Measurements from ENCODE around the gene CDC7.

Gene CDC7

DNA sequence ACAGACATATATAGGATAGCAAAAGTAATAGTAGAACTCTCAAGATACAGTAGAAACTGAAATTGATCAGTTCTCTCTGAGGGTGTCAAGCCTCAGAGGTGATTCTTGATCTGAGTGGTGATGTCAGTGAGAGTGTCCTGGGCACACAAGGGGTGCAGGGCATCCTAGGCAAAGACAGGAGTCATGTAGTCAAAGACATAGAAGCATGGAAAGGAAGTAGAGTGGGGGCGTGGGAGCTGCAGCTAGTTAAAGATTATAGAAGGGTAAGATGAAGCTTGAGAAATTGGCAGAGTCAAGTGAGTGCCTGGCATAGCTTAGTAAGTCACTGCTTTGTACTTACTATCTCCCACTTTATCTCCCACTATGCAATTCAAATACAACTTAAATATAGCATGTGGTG lies 22.8 kb downstream of the CDC7 start:
- TF ChIP-seq, protein P1, sequence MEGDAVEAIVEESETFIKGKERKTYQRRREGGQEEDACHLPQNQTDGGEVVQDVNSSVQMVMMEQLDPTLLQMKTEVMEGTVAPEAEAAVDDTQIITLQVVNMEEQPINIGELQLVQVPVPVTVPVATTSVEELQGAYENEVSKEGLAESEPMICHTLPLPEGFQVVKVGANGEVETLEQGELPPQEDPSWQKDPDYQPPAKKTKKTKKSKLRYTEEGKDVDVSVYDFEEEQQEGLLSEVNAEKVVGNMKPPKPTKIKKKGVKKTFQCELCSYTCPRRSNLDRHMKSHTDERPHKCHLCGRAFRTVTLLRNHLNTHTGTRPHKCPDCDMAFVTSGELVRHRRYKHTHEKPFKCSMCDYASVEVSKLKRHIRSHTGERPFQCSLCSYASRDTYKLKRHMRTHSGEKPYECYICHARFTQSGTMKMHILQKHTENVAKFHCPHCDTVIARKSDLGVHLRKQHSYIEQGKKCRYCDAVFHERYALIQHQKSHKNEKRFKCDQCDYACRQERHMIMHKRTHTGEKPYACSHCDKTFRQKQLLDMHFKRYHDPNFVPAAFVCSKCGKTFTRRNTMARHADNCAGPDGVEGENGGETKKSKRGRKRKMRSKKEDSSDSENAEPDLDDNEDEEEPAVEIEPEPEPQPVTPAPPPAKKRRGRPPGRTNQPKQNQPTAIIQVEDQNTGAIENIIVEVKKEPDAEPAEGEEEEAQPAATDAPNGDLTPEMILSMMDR (IDR thresholded peaks at IDR 0.05; ENCODE audit: low read depth, low read length) = no peak
- no peak for DNase-seq (ENCODE audit: extremely low read depth, low read depth)

DNA sequence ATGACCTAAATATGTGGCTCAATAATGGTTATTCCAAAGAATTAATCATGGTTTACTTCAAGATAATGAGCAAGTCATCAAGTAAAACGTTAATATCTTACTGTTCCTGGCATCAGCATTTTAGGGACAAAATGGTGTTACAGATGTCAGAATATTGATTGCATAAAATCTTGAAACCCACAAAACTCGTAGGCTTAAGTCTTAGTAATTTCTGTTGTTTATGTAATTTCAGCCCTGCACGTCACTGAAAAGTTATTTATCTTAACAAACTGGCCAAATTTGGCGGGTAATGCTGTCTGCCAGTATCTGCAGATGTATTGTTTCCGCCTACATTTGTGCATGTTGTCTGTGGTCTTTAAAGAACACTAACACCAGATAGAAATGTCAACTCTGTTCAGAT lies 25.8 kb downstream of the CDC7 start:
- TF ChIP-seq, protein P1 (IDR thresholded peaks at IDR 0.05; ENCODE audit: low read depth, low read length) = no peak
- peak; percentile 81 for DNase-seq (ENCODE audit: extremely low read depth, low read depth)

DNA sequence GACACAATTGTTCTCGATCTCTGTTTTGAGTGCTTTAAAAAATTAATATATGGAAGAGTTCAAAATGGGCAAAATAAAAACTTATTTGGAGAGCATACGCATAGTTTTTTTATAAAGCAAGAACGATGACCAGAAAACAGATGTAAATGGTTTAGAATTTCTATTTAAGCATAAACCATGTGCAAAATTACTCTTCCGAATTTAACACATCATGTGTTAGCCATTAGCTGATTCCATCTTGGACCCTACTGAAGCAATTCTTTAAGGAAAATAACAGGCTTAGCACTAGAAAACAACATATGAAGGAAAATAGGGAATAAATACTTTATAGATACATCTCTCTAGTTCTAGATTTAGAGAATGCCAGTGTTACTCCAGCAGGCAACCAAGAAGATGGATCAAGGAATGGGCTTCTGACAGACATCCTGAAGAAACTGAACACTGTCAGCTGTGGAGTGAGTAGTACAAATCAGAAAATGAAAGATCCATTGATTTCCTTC lies 26.7 kb downstream of the CDC7 start:
- no peak for DNase-seq (ENCODE audit: extremely low read depth, low read depth)
- TF ChIP-seq, protein P1 (IDR thresholded peaks at IDR 0.05; ENCODE audit: low read depth, low read length) = no peak

DNA sequence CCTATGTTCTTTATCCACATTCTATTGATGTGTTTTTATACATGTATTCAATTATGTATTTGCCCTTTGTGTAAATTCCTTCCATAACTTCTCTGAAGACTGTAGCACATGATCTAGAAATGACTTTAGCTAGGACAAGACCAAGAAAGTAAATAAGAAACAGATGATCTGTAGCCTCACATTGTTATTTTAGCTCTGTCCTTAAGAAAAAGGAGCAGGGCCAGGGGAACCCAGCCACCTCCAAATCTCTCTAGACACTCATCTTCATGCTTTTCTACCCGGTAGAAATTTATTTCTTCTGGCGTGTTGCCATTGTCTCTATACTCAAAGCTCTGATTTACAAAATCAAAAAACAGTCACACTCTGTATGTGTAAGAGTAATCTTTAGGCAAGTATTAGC lies 27.1 kb downstream of the CDC7 start:
- TF ChIP-seq, protein P1 (IDR thresholded peaks at IDR 0.05; ENCODE audit: low read depth, low read length) = no peak
- DNase-seq (ENCODE audit: extremely low read depth, low read depth) = no peak

DNA sequence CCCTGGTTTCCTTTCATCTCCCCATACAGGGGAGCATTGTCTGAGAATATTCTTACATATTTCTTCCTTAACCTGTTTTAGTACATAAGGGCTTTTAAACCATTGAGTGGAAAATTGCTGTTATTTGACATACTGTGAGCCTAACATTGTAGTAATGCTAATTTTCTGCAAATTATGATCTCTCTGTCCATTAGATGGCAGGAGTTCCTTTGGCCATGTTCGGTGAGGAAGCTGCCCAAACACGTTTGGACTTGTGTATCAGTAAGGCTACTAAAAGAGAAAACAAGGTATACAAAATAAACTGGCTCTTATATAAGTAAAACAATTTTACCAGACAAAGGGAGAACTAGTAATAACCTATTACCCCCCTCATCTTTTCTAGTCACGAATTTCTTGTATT lies 29.2 kb downstream of the CDC7 start:
- no peak for DNase-seq (ENCODE audit: extremely low read depth, low read depth)
- TF ChIP-seq, protein P1 (IDR thresholded peaks at IDR 0.05; ENCODE audit: low read depth, low read length) = peak; percentile 24

DNA sequence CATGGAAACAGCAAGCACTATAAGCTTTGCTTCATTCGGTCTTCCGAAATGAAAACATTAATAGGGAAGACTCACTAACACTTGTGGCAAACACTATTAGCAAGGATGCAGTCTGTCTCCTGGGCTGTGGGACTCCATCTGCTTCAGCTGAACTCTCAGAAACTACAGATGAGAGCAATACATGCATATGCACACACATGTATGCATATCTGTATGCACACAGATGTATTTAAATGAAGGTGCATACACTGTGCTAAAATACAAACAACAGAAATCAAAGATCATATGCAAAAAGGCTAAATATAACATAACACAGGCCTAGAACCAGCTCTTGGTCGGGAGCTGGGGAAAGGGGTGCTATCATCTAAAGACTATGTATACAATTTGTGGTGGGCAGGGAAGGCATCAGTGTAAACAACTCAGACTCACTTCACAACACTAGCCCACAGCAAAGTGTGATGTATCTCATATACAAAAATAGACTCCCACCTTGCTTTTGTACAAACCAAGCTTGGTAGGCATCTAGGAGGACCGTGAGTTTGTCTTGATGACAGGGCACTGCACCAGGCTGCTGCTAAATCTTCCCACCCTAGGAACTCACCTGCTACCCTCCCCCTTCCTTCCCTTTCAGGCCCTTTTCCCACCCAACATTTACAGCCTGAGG lies 32.8 kb downstream of the CDC7 start:
- DNase-seq (ENCODE audit: extremely low read depth, low read depth) = no peak
- TF ChIP-seq, protein P1 (IDR thresholded peaks at IDR 0.05; ENCODE audit: low read depth, low read length) = no peak

DNA sequence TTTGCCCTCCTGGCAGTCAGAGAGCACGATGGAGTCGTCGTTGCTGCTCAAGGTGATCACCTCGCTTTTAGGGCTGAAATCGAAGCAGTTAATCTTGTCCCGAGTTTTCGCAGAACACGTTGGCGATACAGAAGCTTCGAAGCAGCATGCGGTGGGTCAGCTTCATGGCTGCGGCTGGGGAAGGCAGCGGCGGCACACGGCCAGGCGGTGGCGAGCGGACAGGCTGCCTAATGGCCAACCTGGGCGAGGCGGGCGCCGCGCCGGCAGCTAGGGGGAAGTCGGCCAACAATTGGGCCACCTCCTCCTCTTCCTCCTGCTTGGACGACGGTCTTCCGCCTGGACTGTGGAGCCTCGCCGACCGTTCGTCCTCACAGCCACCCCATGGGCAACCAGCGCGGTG lies 34.8 kb downstream of the CDC7 start:
- TF ChIP-seq, protein P1 (IDR thresholded peaks at IDR 0.05; ENCODE audit: low read depth, low read length) = no peak

More for the DNA sequence above, 34.8 kb downstream of the CDC7 start:
- no peak for DNase-seq (ENCODE audit: extremely low read depth, low read depth)

All from AG09319 (cell line).